ELR (cell line): ENCODE data around the gene GPATCH1.
A peak's percentile ranks its signal among the peaks of the same experiment; 100 is the strongest.

ENCODE experiments used
- DNase-seq: peaks from one replicate; pipeline ENCODE4 v3.0.0-alpha.2; 2015; ENCODE audit warnings: low read depth

Gene GPATCH1

GRCh38 chr19:33157906-33158305, 76.9 kb downstream of the GPATCH1 start:
- DNase-seq, result no peak

GRCh38 chr19:33158365-33158764, 77.4 kb downstream of the GPATCH1 start:
- DNase-seq, result no peak

- no peak for DNase-seq
Measured at GRCh38 chr19:33159149-33159548, 78.2 kb downstream of the GPATCH1 start.

GRCh38 chr19:33159893-33160292, 78.9 kb downstream of the GPATCH1 start:
- DNase-seq, result no peak

GRCh38 chr19:33161201-33161600, 80.2 kb downstream of the GPATCH1 start:
- no peak for DNase-seq

- peak; percentile 8 for DNase-seq
Measured at GRCh38 chr19:33163481-33163880, 82.5 kb downstream of the GPATCH1 start.

- DNase-seq, result peak; percentile 24
Measured at GRCh38 chr19:33166037-33166436, 85.1 kb downstream of the GPATCH1 start.

GRCh38 chr19:33167438-33167837, 86.5 kb downstream of the GPATCH1 start:
- DNase-seq, result no peak

GRCh38 chr19:33168528-33168927, 87.5 kb downstream of the GPATCH1 start:
- no peak for DNase-seq

GRCh38 chr19:33171222-33171795, 90.3 kb downstream of the GPATCH1 start:
- DNase-seq, result no peak

GRCh38 chr19:33171916-33172359, 91.0 kb downstream of the GPATCH1 start:
- peak; percentile 77 for DNase-seq

GRCh38 chr19:33174186-33174585, 93.2 kb downstream of the GPATCH1 start:
- DNase-seq, result no peak

- DNase-seq, result no peak
Measured at GRCh38 chr19:33175156-33175782, 94.3 kb downstream of the GPATCH1 start.

- DNase-seq, result peak; percentile 52
Measured at GRCh38 chr19:33175886-33176669, 95.1 kb downstream of the GPATCH1 start.

GRCh38 chr19:33176670-33177416, 95.9 kb downstream of the GPATCH1 start:
- DNase-seq, result peak; percentile 98

GRCh38 chr19:33177417-33177979, 96.5 kb downstream of the GPATCH1 start:
- peak; percentile 71 for DNase-seq
